NCI-H2107 treated with DMSO at 0.1 percent for 48 hours (cell line): ENCODE data around the gene FBXO44.

Source experiments
- DNase-seq: peaks from one replicate; lab custom pipeline; 2025; ENCODE audit not compliant: unreplicated experiment; lab: John Stamatoyannopoulos, UW

Gene FBXO44

DNA sequence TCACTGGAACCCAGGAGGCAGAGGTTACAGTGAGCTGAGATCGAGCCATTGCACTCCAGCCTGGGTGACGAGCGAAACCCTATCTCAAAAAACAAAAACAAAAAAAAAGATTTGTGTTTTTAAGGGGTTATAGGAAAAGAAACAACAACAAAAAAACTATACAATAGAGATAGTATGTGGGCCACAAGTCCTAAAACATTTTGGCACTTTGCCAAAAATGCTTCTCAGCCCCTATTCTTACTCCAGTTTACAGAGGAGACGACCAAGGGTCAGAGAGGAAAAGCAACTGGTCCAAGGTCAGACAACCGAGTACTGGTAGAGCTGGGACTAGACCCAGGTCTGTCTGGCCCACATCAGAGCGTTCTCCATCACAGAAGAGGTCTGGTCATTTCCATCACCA lies 3.0 kb downstream of the FBXO44 start:
- no peak for DNase-seq

DNA sequence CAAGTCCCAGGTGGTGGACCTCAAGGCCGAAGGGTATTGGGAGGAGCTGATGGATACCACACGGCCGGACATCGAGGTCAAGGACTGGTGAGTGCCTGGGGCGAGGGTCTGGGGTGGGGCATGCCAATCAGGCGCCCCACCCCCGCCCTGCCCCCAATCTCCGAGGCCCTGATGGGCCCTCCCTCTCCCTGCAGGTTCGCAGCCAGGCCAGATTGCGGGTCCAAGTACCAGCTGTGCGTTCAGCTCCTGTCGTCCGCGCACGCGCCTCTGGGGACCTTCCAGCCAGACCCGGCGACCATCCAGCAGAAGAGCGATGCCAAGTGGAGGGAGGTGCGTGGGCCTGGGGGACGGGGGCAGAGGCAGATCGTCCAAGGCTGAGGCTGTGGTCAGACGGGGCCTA lies 3.9 kb downstream of the FBXO44 start:
- no peak for DNase-seq

DNA sequence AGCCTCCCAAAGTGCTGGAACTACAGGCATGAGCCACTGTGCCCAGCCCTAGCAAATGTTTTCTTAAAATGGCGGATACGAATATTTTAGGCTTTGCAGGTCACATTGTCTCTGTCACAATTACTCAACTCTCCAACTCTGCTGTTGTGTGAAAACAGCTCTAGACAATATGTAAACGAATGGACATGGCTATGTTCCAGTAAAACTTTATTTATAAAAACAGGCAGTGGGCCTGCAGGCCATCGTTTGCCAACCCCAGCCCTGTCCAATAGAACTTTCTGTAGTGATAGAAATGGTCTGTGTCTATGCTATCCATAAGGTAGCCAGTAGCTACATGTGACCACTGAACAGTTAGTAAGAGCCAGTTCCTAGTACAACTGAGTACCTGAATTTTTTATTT lies 5.1 kb downstream of the FBXO44 start:
- DNase-seq, result no peak

DNA sequence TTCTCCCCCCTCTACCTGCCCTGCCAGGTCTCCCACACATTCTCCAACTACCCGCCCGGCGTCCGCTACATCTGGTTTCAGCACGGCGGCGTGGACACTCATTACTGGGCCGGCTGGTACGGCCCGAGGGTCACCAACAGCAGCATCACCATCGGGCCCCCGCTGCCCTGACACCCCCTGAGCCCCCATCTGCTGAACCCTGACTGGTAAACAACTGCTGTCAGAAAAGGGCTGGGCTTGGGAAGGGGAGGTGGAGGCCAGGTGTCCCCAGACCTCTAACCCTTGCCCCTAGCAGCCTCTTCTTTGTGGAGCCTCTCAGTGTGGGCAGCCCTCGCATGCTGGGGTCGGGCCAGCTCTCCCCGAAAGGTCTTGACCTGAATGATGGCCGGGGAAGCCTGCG lies 6.4 kb downstream of the FBXO44 start:
- DNase-seq, result no peak

DNA sequence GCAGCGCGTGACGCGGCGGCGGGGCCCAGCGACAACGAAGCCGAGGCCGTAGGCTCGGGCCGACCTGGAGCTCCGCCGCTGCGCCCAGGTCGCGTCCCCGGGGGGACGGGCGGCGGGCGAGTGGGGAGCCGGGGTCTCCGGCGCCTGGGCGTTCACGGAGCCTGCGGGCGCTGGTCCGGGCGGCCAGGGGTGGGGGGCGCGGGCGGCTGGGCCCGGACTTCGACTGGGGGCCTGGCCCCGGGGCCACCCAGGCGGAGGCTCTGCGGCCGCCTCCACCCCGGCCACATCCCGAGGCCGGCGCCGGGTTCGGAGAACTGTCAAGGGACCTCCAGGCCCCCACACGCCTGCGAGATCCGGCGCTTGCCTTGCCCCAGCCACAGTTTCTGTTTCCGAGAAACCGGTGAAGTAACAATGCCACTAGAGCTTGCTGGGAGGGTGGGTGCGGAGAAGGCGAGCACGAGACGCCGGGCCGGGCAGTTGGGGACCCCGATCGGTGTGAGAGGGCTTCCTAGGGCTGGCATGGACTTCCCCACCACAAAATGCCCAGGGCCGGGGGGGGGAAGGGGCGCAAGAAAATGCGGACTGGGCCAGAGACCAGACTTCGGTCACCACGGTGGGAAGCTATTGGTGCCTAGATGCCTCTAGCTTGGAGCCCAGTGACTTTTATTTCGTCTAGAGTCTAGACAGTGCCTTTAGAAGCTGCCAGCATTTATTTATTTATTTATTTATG lies 9.8 kb downstream of the FBXO44 start:
- no peak for DNase-seq

DNA sequence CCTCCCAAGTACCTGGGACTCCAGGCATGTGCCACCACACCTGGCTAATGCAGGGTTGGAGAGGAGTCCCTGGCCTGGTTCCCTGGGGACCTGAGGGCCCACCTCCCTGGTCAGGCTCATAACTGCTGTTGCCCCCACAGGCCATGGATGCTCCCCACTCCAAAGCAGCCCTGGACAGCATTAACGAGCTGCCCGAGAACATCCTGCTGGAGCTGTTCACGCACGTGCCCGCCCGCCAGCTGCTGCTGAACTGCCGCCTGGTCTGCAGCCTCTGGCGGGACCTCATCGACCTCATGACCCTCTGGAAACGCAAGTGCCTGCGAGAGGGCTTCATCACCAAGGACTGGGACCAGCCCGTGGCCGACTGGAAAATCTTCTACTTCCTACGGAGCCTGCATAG lies 13.8 kb downstream of the FBXO44 start:
- no peak for DNase-seq

DNA sequence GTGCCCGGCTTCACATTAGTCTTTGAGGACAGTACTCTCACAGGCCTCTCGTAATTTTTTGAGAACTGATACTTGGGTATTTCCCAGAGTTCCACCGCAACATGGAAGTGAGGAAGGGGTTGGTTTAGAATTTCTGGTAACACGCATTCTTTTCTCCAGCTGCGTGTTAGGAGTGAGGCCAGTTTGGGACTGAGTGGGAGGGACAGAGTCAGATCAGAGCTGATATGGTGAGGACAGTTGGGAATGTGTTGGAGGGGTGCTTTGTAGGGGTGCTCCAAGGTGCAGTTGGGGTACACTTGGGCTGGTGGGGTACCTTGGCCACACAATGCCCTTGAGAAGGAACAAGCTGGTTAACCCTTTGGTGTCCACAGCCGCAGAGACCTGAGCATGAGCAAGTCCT lies 16.1 kb downstream of the FBXO44 start:
- no peak for DNase-seq

DNA sequence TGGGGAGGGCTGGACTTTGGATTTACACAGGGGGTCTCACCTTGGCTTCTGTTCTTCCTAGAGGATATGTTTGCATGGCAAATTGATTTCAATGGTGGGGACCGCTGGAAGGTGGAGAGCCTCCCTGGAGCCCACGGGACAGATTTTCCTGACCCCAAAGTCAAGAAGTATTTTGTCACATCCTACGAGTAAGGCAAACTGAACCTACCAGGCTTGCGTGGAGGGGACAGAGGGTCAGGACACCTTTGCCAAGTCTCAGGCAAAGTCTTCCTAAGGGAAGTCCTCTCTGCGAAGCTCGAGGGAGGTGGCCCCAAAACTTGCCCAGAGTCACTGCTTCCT lies 16.5 kb downstream of the FBXO44 start:
- DNase-seq, result no peak

DNA sequence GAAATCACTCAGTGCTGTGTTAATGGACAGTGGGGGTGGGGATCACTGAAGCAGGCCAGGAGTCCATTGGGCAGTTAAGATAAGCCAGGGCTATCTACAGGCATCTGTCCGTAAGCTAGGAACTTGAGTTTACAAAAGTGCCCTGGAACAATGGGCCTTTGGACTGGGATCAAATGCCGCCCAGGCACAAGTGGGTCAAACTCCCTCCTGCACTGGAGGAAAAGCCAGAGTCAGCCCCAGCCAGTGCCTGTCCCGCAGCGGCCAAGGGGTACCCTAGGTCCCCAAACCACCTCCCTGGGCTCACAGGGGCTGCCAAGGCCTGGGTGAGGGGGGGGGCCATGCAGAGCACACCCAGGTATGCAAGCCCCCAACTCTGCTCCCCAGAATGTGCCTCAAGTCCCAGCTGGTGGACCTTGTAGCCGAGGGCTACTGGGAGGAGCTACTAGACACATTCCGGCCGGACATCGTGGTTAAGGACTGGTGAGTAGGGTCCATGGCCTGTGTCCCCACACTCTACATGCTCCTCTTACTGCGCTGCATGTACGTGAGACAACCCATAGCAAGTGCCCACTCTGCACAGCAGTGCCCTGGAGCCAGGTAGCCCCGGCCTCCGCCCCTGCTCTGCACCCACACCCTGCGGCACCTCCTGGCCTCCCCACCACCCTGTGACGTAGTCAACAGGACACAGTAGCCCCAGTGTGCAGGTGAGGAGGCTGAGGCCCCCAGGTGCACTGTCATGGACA lies 17.0 kb downstream of the FBXO44 start:
- no peak for DNase-seq

DNA sequence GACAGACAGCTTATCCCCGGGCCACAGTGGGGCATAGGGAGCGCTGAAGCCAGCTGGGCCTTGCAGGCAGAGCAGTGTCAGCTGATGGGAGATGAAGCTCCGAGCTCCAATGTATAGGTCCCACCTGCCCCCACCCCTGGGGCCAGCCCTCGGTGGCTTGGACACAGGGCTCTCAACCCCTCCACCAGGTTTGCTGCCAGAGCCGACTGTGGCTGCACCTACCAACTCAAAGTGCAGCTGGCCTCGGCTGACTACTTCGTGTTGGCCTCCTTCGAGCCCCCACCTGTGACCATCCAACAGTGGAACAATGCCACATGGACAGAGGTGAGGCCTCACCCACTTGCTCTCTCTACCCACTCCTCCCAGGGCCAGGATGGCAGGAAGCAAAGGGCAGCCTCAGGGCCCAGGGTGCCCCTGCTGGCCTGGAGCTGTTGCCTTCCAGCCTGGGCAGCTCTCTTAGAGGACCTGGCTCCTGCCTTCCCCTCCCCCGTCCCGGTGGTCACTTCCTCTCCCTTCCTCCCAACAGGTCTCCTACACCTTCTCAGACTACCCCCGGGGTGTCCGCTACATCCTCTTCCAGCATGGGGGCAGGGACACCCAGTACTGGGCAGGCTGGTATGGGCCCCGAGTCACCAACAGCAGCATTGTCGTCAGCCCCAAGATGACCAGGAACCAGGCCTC lies 18.6 kb downstream of the FBXO44 start:
- DNase-seq, result no peak

DNA sequence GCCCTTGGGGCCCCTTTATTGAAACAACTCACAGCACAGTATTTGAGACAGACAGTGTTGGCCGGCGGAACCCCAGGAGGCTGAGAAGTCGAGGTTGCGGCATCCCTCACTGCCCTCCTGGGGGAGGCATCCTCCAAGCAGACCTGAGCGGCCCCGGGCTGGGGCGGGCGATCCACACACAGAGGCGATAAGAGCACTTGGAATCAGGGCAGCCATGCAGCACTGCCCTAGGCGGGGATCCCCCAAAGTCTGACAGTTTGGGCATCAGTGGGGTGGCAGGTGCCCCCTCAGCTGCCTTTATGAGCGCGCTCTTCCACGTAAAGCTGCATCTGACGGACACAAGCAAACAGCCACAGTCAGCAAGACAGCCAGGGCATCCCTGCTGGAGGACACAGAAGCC lies 19.8 kb downstream of the FBXO44 start:
- DNase-seq, result no peak

DNA sequence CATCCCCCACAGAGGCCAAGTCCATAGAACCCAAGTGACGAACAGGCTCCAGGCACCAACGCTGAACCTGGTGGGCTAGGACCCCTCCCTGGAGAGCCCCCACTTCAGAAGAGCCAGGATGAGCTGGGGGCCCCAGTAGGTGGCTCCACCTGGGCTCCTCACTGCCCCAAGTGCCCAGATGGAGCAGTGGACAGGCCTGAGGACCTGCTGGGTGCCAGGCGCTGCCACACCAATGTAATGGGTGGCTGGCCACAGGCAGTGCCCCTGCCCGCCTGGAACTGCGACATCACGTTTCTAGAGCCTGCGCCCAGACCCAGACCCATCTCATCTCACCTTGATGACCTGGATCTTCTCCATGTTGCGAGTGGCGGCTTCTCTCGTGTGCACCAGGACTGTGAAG lies 20.6 kb downstream of the FBXO44 start:
- DNase-seq, result no peak

DNA sequence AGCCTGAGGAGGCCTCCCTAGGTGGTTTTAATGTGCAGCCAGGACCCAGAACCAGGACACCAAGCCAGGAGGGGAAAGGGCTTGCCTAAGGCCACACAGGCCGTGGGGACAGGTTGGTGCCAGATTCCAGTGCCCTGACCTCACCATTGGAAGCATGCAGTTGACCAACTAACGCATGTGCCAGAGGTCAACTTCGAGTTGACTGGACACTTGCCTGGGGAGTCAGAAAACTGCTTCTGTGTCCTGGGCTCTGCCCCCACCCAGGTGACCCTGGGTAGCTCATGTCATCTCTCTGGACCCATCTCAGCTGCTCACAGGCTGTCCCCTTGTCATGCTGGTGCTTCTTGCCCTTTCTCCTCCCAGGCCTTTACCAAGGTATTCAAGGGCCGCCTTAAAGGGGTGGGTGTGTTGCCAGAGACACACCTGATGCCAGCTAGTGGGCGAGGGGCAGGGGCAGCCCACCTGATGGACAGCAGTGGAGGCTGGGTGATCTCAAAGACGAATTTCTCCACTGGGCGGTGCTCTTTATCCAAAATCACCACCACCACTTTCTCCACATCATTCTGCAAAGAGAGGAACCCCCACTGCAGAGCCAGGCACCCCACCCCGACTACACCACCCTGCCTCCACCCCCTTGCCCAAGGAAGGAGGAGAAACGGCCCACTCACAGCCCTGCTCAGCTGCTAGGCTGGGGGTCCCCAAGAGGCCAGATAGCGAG lies 21.9 kb downstream of the FBXO44 start:
- DNase-seq, result no peak

DNA sequence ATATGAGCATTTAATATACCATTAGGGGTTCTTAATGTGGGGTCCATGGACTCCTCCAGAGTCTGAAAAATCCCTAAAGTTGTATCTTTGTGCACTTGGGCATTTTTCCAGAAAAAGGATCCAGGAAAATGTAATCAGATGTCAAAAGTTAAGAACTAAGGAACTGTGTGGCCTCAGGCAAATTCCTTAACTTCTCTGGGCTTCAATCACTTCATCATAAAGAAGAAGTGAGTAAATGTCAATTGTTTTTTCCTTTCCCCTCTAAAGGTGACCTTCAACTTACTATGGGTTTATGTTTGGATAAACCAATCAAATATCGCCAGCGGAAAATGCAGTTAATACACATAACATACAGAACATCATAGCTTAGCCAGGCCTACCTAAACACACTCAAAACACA lies 23.8 kb downstream of the FBXO44 start:
- no peak for DNase-seq

DNA sequence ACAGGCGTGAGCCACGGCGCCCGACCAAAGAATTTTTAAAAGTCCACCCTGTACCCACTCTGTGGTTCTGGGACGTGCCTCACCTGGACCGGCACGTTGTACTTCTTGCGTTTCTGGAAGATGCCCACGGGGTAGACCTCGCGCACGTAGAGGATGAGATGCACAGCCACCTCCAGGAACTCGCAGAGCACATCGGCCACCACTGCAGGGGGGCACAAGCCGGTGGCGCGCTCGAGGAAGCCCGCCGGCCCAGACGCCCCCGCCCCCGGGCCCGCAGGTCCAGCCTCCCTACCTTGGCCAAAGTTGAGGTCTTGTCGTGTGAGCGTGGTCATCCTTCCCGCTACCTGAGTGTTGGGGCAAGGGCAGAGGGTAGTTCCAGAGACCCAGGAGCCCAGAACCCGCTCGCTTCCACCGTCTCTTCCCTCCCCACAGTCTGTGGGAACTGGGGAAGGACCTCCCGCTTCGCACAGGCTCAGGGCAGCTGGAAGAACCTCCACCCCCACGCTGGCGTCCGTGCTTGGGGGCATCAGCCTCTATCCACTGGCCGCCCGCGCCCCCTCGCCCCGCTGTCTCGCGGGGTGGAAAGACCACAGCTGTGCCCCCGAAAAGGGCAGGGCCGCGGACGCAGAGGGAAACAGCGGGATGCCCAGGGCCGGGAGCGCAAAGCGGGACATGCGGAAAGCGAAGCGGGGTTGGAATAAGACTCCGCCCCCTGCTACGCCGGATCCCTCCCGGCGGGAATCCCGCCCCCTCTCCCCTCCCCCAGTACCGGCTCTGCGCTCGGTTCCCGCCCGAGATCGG lies 25.8 kb downstream of the FBXO44 start:
- no peak for DNase-seq

DNA sequence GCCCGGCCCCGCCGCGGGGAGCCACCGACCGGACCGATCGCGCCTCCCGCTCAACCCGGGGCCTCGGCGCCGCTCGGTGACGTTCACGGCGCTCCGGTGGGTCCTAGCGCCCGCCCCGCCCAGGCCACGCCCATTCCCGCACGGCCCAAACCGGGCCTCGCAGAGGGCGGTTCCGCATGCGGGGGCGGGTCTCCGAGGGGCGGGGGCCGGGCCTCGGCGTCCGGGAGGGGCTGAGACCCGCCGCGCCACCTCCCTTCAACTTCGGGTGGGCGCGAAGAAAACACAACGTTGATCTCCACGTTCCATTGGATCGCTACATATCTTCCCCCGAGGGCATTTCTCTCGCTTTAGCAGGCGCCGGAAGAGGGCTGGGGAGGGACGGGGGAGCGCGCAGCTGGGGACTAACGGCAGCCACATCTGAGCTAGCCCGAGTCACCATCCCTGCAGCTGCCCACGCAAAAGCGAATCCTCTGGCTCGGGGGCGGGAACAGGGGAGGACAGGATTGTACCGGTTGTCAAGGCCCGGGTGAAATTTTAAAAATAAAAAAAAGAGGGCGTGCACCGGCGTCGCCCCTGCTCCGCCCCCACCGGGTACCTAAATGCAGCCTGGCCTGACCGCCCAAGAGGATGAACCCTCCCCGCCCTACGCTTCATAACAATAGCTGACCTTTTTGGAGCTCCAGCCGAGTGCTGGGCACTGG lies 26.5 kb downstream of the FBXO44 start, which contains the start of gene MAD2L2:
Gene MAD2L2, minus strand, starts transcription at position 78 of the 701 bp plus-strand sequence. CDS start 547 bp downstream, outside the sequence.
- DNase-seq, result no peak

DNA sequence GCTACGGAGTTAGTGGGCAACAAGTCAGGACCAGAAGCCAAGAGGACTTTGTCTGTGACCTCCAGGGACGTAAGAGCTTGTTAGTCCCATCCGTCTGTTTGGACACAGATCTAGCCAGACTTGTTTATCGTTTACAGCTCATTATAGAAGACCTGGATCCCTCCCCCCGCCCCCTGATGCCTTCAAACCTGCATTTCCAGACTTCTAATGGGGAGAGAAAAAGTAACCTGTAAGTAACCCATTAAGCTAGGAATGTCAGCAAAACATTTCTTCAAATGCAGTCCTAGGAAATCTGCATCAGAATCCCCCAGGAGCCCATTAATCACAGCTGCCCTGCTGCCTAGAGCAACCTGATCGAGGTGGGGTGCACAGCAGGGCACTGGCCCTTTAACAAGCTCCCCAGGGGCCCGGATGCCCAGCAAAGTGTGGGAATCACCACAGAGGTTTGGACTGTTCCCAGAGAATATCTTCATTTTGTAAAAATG lies 27.7 kb downstream of the FBXO44 start:
- no peak for DNase-seq

DNA sequence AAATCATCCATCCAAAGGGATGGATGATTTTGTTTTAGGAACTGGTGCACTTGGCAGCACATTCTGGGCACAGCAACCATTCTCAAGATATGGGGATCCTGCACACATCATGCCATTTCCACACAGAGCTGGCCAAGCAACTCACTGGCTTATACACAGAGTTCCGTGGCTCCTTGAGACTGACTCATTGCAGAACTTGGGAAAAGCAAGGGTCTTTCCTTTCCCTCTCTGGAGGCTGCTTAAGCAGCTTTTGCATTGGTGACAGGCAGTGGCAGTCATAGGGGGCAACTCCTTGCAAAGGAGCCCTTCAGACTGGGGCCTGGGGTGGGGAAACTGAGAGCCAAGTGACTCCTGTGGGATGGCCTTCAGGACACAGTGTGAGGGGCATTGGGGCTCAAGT lies 28.1 kb downstream of the FBXO44 start:
- no peak for DNase-seq

DNA sequence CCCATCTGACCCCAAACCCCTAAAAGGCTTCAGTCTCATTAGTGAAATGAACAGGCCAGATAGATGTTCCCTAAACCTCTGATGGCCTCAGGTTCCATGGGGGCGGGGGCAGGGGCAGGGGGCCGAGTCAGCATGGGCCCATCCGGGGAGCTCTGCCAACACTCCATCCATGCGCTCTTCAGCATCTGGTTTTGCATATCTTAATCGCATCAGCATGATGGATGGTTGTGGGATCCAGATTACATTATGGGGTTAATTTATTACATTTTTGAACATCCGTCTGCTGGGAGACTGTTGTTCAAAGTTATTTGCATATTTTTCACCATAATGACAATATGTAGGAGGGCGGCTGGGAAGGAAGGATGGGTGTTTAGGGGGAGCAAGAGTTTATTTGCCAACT lies 29.4 kb downstream of the FBXO44 start:
- no peak for DNase-seq

DNA sequence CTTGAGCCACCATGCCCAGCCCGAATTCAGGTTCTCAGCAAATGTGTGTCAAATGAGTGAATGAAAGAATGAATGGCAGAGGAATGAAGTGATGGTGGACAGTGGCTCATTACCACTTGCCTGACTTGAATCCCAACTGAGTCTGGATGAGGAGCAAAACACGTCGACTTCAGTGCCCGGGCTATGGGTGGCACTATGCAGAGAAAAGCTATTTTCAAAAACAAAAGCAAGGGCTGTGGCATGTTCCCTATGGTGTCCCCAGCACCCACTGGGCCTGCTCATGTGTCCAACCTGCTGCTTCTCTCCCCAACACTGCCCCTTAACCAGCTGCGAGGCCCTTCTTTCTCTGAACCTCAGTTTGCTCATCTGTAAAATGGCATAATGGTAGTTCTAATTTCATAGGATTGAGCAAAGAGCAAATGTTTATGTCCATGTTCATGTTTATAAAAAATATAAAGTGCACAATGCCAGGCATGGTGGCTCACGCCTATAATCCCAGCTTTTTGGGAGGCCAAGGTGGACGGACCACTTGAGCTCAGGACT lies 30.6 kb downstream of the FBXO44 start:
- no peak for DNase-seq
